HG02884 (cell line): ENCODE results near the gene IQCE.
A peak's percentile ranks its signal among the peaks of the same experiment; 100 is the strongest.
"Not testable (repeated sequence)": the region's sequence is repeated elsewhere in the genome, so short reads cannot be mapped to it uniquely, and the experiment has no call there.

Experiments used
- ATAC-seq: cut with Tn5 transposase; IDR thresholded peaks from one replicate; pipeline ENCODE4 v1.9.1; 2021; ENCODE audit warnings: mild to moderate bottlenecking, moderate library complexity; ENCODE audit not compliant: unreplicated experiment

Gene IQCE

GRCh38 chr7:2521341-2521745 lies 37.4 kb upstream of the IQCE start:
- ATAC-seq, result no peak

GRCh38 chr7:2521952-2522591 lies 36.7 kb upstream of the IQCE start:
- no peak for ATAC-seq

DNA sequence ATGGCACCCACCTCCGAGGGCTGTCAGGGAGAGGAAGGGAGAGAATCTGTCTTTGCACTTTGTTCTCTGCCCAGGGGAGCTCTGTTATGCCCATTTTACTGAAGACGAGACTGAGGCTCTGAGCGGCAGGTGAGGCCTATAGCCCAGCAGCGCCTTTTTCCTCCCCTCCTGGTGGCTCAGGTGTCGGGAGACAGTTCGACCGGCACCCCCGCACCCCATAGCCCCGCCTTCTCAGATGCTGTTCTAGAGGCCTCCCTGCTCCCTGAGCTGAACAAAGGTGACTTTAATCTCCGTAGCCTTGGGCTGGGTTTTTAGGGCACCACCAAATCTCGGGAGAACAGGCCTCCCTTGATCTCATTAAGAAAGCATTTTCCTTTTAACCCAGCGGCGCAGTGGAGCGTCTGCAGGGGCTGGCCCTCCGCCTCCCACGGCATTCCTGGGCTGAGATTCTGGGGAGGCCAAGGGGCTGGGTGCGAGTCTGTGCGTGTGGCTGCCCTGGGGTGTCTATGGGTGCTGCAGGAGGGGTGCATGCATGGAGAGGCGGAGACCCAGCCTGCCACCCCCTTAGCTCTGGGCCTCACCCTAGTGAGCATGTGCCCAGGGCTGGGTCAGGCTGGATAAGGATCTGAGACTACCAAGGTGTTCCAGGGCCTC lies 35.9 kb upstream of the IQCE start:
- ATAC-seq, result no peak

DNA sequence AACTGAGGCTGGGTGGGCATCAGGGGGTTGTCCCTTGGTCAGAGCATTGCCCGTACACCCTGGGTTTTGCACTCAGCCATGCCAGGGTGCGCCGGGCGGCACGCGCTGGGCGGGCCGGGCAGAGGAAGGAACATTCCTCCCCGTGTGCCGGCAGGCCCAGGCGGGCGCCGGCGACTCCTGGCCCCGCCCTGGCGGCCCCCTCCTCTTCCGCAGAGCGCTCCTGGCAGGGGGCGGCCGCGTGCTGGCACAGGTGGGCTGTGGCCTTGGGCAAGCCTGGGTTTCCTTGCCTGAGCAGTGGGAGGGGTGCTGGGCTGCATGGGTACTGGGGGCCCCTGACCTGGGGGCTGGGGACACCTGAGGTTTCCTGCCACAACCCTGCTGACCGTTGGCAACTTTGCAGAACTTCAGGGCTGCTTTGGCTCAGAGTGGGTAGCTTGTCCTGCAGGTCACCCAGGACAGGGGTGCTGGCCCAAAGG lies 35.3 kb upstream of the IQCE start:
- no peak for ATAC-seq

GRCh38 chr7:2523941-2524807 lies 34.6 kb upstream of the IQCE start:
- ATAC-seq, result no peak

GRCh38 chr7:2524808-2525657 lies 33.7 kb upstream of the IQCE start:
- ATAC-seq, result no peak

- no peak for ATAC-seq
These were observed 32.8 kb upstream of the IQCE start for GRCh38 chr7:2525658-2526630.

GRCh38 chr7:2526659-2527504 lies 31.9 kb upstream of the IQCE start:
- ATAC-seq, result no peak

- ATAC-seq, result no peak
These were observed 31.0 kb upstream of the IQCE start for GRCh38 chr7:2527505-2528467.

DNA sequence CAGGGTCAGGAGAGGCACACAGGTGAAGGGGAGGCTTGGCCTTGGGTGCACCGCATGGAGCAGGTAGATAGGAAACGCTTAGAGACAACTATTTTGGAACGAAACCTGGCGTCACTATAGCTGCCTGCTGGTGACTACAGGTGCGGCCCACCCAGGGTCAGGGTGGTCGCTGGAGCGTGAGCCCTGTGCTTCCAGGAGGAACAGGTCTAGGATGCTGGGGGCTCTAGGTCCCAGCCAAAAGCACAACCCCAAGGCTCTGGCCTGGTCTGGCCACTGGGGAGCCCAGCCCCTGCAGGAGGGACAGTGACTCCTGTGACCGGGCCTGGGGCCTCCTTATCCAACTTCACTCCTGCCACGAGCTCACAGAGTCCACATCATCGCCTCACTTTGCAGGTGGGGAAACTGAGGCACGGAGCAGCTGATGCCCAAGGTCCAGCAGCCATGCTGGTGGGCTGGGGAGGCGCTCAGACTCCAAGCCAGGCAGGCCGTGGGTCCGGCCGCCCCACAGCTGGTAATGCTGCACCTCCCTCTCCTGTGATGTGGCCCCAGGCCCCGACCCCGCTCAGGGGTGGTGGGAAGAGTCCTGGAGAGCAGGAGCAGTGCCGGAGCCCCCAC lies 30.2 kb upstream of the IQCE start:
- ATAC-seq, result no peak

DNA sequence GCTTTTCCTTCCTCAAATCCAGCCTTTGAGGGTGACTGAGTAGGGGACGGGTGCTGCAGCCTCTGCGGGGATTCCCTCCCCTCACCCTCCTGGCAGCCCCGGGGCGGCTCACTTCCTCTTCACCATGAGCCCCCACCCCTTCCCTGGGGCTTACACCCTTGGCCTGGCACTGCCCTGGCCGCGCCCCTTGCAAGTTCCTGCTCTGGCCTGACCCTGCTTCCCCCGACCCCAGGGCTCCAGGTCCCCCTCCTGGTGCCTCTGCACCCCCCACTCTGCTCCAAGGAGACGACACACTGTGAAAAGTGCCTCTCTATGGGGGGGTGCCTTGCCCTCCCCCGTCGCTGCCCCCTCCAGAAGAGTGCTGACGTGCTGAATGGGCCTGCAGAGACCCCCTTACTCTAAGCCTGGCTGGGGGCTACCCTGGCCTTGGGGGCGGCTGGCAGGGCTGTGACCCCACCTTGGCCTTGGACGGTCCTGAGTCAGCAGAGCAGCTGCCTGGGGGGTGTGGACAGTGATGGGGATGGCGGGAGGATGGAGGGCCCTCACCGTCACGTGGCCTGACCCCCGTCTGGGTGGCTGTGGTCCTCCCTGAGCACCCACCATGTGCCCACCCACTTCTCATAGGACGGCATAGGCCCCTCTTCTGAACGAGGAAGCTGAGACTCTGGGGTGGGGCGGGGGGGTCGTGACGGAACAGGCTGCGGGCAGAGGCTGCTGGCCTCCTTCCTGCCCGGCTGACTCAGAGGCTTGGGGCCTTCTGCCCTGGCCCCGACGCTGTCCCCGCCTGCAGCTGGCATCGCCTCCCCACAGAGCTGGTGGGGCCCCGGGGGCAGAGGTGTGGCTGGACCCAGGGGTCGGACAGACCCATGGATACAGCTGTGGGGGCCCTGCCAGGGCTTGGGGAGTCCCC lies 29.4 kb upstream of the IQCE start:
- ATAC-seq, result peak; percentile 40

DNA sequence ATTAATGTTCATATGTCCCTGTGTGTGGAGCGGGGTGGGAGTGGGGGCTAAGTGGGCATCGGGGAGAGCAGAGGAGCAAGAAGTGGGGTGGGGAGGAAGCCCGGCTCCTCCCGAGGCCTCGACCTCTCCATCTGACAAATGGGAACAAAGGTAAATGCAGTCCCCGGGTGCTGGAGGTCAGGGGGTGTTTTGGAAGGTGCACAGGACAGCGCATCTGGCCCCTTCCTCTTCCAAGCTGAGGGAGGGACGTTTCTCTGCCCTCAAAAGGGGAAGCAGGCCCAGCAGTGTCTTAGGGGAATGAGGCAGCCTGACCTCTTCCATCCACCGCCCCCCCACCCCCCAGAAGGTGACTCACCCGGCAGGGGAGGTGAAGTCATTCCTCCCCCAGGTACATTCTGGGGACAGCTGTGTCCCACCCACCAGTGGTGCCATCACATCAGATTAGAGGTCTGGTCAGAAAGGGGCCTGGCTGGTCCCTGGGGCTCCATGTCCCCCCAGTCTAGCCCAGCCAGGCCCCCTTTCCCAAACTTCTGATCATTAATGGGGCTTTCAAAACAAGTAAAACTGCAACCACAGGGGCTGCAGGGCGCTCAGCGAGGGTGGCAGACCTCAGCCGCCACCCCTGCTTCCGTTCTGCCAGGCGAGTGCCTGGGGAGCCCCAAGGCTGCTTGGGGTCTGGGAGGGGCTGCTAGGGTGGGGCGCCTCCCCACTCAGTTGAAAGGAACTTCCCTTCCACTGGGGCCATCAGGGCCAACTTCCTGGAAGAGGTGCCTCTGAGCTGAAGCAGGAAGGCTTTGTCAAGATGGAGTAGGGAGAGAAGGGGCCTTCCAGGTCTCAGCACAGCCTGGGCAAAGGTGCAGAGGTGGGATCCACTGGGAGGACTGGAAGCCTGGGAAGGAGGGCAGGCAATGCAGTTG lies 28.4 kb upstream of the IQCE start:
- no peak for ATAC-seq

GRCh38 chr7:2530994-2531795 lies 27.6 kb upstream of the IQCE start:
- not testable (repeated sequence) for ATAC-seq

DNA sequence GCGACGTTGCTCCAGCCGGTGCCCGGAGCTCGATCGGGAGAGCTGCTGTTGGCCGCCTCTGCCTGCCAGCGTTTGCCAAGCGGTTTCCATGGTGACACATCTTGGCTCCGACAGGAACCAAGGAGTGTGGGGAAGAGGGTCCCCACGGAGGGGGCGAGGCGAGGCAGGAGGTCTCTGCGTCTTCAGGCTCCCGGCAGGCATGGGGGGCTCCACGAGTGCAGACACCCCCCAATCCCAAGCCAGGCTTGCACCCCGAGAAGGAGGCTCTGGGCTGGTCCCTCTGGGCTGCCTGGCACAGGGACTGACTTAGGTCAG lies 27.0 kb upstream of the IQCE start:
- not testable (repeated sequence) for ATAC-seq
